Measurements from ENCODE around the gene MDM2.
"Not testable (repeated sequence)": the region's sequence is repeated elsewhere in the genome, so short reads cannot be mapped to it uniquely, and the experiment has no call there.

MDM2 gene

DNA sequence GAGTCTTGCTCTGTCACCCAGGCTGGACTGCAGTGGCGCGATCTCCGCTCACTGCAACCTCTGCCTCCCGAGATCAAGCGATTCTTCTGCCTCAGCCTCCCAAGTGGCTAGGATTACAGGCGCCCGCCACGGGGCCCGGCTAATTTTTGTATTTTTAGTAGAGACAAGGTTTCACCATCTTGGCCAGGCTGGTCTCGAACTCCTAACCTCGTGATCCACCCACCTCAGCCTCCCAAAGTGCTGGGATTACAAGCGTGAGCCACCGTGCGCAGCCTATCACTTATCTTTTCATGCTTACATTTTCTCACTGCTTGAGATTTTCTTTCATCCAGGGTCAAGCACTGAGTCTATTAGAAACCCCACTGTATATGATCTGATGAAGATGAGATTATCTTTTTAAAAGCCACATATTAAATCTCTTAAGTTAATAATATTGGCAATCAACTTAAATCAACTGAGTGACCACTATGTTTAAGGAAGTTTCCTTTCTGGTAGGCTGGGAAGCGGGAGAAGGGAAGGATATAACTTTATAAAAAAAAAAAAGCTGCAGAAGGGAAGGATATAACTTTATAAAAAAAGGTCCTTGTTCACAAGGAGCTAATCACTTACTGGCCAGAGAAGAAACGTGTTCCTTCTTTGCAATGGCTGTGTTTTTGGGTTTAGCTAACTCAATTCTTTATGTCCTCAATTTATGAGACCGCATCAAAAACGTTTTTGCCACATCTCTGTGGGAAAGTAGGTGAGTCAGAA, 1.3 kb upstream of the MDM2 start:
- DNase-seq (ENCODE audit: low spot score), result no peak

DNA sequence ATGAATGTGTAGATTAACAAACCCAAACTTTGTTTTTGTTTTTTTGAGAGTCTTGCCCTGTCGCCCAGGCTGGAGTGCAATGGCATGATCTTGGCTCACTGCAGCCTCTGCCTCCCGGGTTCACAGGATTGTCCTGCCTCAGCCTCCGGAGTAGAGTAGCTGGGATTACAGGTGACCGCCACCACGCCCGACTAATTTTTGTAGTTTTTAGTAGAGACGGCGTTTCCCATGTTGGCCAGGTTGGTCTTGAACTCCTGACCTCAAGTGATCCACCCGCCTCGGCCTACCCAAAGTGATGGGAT, 752 bp upstream of the MDM2 start:
- DNase-seq (ENCODE audit: low spot score), result not testable (repeated sequence)

DNA sequence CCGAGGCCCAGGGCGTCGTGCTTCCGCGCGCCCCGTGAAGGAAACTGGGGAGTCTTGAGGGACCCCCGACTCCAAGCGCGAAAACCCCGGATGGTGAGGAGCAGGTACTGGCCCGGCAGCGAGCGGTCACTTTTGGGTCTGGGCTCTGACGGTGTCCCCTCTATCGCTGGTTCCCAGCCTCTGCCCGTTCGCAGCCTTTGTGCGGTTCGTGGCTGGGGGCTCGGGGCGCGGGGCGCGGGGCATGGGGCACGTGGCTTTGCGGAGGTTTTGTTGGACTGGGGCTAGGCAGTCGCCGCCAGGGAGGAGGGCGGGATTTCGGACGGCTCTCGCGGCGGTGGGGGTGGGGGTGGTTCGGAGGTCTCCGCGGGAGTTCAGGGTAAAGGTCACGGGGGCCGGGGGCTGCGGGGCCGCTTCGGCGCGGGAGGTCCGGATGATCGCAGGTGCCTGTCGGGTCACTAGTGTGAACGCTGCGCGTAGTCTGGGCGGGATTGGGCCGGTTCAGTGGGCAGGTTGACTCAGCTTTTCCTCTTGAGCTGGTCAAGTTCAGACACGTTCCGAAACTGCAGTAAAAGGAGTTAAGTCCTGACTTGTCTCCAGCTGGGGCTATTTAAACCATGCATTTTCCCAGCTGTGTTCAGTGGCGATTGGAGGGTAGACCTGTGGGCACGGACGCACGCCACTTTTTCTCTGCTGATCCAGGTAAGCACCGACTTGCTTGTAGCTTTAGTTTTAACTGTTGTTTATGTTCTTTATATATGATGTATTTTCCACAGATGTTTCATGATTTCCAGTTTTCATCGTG, 612 bp downstream of the MDM2 start:
- DNase-seq (ENCODE audit: low spot score), result peak; percentile 96

DNA sequence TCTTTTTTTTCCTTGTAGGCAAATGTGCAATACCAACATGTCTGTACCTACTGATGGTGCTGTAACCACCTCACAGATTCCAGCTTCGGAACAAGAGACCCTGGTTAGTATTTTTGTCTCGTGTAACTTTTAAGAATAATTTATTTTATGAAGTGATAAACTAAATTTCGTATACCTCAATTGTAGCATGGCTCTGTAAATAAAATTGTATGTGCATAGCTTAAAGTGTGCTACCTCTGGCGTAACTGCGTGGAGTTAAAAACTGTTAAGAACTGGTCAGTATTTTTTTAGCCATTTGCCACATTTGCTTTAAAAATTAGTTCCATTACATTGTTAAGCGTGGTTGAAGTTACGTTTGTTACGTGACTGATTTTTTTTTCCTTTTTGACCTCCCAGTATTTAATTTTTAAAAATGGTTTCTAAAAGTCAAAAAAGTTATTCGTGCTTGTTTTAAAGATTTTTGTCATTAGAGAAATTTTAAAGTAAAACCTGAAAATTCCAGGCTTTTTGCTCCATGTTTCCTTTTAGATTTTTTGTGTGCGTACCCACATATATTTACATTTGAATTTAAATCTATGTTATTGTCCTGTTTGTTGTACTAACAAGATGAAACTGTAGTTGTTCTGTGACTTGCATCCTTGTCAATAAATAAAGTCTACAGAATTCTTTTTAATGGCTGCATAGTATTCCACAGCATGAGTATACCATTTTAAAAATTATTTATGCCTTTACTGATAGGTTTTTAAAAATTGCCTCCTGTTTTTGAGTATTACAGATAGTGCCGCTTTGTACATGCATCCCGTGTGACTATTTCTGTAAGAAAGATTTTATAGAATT, 1.4 kb downstream of the MDM2 start:
- no peak for DNase-seq (ENCODE audit: low spot score)

DNA sequence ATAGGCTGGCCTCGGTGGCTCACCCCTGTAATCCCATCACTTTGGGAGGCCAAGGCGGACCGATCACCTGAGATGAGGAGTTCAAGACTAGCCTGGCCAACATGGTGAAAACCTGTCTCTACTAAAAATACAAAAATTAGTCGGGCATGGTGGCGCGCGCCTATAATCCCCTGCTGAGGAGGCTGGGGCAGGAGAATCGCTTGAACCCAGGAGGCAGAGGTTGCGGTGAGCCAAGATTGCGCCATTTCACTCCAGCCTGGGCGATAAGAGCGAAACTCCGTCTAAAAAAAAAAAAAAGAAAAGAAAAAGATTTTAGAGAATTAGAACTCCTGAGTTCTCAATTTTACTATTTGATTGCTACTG, 2.0 kb downstream of the MDM2 start:
- DNase-seq (ENCODE audit: low spot score), result not testable (repeated sequence)

DNA sequence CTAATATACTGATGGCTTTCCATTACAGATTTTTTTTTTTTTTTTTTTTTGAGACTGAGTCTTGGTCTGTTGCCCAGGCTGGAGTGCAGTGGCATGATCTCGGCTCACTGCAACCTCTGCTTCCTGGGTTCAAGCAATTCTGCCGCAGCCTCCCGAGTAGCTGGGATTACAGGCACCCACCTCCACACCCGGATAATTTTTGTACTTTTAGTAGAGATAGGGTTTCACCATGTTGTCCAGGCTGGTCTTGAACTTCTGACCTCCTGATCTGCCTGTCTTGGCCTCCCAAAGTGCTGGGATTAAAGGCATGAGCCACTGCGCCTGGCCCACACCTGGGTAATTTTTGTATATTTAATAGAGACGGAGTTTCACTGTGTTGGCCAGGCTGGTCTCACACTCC, 3.6 kb downstream of the MDM2 start:
- not testable (repeated sequence) for DNase-seq (ENCODE audit: low spot score)

DNA sequence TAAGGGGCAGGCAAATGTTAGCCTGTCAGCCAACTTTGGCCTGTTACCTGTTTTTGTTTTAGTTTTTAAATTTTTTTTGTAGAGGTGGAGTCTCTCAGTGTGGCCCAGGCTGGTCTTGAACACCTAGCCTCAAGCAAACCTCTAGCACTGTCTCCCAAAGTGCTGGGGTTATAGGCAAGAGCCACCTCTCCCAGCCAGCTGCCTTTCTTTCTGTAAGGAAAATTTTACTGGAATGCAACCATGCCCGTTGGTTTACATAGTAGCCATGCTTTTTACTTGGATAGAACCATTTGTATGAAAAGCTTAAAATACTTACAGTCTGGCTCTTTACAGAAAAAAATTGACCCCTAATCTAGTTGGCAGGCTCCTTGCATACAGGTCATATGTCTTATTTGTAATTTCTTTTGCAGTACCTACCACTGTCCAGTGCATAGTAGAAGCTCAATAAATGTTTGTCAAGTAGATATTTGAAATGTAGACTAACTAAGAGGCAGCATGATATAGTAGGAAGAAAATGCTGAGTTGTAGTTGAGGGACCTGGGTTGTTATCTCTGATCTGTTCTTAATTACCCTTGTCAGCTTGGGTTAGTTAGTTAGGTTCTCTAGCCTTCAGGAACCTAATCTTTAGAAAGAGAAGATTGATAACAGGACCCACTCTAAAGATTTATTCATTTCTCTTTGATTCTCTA, 4.7 kb downstream of the MDM2 start:
- DNase-seq (ENCODE audit: low spot score), result no peak

DNA sequence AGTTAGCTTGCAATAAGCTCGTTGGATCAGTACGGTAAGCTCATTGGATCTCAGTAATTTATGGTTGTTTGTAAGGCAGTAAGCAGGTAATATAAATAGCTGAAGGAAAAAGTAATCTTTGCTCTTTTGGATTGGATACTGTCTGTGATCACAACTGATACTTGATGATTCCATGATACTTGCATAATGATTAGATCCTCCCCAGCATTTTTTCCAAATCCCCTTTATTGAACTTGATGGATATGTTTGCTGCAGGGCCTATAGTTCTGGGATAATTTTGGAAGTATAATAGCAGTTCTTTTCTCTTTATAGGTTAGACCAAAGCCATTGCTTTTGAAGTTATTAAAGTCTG, 5.2 kb downstream of the MDM2 start:
- no peak for DNase-seq (ENCODE audit: low spot score)

DNA sequence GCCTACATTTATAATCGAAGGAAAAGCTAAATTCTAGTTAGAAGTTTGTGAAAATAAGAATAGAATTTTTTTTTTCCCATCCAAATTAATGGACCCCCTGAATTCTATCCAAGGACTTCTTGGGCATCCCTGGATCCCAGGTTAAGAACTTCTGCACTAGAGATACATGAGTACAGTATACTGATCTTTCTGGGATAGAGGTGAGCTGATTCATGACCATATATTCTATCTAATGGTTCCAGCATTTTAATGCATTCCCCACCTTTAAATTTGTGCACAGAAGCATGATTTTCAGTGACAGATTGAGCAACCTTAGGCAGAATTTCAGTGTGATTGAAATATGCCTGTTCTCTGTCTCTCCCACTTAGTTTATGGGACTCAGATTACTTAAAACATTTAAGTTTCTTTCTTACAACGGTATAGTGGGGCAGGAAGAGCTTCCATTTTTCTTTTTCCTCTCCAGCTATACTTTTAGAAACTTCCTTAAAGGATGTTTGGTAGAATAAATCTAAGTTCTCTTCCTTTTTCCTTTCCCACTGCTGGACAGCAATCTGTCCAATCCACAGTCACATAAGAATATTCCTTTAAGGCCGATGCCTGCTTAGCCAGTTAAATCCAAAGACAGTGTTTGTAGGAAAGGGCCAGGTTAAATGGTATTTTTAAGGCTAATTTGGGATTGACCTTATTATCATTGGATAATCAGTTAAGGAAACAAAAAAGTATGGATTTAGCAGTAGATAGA, 6.7 kb downstream of the MDM2 start:
- no peak for DNase-seq (ENCODE audit: low spot score)

DNA sequence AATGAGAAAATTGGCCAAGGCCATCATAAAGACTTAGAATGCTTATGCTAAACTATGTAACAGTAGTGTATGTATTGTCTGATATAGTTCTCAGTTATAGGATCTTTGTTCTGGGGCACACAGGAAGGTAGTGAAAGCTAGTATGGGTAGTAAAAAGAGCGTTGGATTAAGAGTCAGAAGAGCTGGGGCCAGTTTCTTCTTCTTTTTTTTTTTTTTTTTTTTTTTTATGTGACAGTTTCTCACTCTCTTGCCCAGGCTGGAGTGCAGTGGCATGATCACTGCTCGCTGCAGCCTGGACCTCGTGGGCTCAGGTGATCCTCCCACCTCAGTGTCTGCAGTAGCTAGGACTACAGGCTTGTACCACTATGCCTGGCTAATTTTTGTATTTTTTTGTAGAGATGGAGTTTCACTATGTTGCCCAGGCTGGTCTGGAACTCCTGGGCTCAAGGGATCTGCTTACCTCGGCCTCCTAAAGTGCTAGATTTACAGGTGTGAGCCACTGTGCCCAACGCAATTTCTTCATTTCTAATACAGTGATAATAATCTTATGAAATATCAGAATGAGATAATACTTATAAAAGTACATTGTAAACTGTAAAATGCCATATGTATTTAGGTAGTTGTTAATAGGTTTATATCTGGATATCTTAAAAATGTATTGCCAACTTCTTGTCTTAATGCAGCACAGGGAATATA, 7.4 kb downstream of the MDM2 start:
- no peak for DNase-seq (ENCODE audit: low spot score)

DNA sequence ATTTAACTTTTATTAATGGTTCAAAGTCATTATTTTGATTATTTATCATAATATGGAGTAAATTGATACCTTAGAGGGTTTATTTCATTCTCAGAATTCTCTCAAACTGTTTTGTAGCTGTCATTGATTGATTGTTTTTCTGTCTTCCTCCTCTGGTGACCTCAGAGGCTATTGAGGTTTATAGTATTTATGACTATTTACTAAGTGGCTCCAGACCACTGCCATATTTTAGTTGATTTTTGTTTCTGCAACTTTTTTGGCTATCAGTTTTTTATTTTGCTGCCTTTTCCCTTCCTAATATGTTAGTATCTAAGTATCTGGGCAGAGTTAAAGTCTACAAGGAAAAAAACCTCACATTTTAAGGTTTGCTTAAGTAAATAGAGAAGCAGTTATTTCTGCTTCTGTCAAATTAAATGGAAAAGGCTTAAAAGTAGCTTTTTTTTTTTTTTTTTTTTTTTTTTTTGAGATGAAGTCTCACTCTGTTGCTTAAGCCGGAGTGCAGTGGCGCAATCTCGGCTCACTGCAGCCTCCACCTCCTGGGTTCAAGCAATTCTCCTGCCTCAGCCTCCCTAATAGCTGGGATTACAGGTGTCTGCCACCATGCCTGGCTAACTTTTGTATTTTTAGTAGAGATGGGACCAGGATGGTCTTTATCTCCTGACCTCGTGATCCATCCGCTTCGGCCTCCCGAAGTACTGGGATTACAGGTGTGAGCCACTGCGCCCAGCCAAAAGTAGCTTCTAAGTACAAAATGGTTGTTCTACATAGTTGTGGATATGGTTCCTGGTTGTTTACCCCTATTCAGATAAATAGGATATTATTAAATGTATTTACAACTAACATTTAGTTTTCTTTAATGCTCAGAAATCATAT, 8.2 kb downstream of the MDM2 start:
- DNase-seq (ENCODE audit: low spot score), result no peak

DNA sequence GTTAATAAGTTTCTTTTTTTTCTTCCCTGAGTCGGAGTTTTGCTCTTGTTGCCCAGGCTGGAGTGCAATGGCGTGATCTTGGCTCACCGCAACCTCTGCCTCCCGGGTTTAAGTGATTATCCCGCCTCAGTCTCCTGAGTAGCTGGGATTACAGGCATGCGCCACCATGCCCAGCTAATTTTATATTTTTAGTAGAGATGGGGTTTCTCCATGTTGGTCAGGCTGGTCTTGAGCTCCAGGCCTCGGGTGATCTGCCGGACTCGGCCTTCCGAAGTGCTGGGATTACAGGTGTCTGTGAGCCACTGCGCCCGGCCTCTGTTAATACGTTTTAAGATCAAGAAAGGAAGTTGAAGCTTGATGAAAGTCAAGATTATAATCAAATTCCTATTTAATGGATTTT, 11.5 kb downstream of the MDM2 start:
- not testable (repeated sequence) for DNase-seq (ENCODE audit: low spot score)

DNA sequence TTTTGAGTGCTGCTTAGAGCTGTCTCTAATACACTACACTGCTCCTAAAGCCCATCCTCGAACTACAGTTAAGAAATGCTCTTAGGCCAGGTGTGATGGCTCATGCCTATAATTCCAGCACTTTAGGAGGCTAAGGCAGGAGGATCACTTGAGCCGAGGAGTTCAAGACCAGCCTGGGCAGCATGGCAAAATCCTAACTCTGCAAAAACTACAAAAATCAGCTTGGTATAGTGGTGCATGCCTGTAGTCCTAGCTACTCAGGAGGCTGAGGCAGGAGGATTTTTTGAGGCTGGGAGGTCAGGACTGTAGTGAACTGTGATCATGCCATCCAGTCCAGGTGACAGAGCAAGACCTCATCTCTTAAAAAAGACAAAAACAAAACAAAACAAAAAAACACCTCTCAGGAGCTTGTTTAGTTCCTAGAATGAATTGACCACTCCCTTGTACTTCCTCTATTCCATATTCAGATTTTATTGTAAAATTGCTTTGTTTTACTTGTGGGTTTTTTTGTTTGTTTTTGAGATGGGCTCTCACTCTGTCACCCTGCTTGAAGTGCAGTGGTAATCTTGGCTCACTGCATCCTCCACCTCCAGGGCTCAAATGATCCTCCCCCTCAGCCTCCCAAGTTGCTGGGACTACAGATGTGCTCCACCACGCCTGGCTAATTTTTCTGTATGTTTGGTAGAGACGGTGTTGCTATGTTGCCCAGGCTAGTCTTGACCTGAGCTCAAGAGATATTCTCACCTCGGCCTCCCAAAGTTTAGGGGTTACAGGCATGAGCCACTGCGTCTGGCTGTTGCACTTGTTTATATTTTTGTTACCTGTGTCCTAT, 13.6 kb downstream of the MDM2 start:
- DNase-seq (ENCODE audit: low spot score), result no peak

DNA sequence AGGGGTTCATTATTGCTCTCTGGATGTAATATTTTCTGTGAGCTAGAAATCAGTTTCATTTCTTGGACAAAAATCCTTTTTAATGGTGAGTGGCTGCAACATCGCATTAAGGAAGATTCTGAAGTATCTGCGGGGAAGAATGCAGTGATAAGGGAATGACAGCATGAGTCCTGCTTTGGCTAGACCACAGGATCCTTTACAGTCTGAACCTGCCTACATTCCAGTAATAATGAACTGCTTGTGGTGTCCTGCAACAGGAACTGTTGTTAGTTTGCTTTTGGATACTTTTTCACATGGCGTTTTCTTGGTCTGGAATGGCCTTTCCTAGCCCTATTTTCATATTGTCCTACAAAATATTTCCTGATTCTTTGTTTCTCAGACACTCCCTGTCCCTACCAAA, 15.7 kb downstream of the MDM2 start:
- no peak for DNase-seq (ENCODE audit: low spot score)

DNA sequence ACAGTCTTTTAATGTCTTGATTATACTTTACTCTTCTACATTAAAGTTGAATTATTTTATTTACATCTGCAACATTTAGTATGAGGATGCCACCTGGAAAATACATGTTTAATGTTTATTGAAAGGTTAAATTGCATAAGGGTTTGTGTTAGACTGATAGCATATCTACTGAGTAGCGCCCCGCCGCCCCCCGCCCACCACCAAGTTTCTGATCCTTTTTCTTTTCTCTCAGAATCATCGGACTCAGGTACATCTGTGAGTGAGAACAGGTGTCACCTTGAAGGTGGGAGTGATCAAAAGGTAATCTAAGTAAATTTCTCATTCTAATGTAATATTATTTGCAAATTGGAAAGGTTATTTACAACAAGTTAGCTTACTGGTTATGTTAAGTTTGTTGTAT, 16.2 kb downstream of the MDM2 start:
- no peak for DNase-seq (ENCODE audit: low spot score)

DNA sequence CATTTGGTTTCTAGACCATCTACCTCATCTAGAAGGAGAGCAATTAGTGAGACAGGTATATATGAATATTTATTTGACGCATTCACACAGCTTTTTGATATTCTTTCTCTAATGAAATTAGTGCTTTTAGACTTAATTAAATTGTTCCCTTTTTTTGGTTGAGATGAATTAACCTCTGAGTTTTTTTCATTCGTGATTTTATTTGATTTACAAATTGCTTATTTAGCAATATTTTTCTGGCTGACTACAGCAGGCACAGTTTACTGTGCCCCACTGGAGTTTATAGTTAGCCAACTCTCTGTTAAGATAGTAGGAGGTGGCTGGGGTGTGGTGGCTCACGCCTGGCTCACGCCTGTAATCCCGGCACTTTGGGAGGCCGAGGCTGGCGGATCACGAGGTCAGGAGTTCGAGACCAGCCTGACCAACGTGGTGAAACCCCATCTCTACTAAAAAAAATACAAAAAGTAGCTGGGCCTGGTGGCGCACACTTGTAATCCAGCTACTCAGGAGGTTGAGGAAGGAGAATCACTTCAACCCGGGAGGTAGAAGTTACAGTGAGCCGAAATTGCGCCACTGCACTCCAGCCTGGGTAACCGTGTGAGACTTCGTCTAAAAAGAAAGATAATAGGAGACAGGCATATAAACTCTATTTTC, 16.7 kb downstream of the MDM2 start:
- DNase-seq (ENCODE audit: low spot score), result no peak

DNA sequence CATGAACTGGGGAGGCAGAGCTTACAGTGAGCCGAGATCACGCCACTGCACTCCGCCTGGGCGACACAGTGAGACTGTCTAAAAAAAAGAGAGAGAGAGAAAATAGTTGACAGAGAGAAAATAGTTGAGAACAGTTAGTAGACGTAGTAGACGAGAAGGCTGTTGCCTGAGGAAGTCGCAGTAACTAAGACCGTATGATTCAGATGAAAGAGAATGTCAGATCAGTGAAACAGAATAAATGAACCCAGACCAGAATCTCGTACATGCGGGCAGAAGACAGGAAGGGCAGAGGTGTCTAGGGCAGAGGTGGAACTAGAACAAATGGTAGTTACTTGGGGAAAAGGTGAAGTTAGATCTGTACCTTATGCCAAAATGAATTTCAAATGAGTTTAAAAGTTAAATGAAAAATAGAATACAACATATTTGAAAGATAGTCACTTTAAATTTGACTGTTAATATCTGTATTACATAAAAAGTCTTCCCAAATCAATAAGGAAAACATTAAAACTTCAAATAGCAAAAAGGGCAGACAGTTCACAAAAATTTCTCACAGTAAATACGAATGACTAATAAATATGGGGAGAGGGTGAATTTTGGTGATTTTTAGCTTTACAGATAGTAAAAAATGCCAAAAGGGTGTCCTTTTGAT, 17.7 kb downstream of the MDM2 start:
- DNase-seq (ENCODE audit: low spot score), result no peak
